Suprapubic skin (tissue), 3 donors: ENCODE results near the gene ABCD3.

Experiments
- CTCF ChIP-seq, 2 donors: fragments of 200-600 bp in 1 of 2; fragments of 450-650 bp in 1 of 2; sonication (generic) in 1 of 2; IDR thresholded peaks; one replicate each; pipeline ENCODE4 v1.5.1; 2016 to 2019; ENCODE audit warnings: antibody characterized with exemption in 2 of 2, mild to moderate bottlenecking in 1 of 2, moderate library complexity in 1 of 2
- POLR2AphosphoS5 ChIP-seq, 3 donors: sonication (generic); formaldehyde crosslinking; IDR thresholded peaks; one replicate each; pipeline ENCODE4 v1.6.1; 2017; ENCODE audit warnings: antibody characterized with exemption in 3 of 3

- TF ChIP-seq CTCF (IDR thresholded peaks at IDR 0.05): no peak
- no peak for TF ChIP-seq POLR2AphosphoS5 (IDR thresholded peaks at IDR 0.05)
Measured at GRCh38 chr1:94532077-94532476, 113.9 kb downstream of the ABCD3 start.
